Measurements from ENCODE around the gene PPARG.

DNA sequence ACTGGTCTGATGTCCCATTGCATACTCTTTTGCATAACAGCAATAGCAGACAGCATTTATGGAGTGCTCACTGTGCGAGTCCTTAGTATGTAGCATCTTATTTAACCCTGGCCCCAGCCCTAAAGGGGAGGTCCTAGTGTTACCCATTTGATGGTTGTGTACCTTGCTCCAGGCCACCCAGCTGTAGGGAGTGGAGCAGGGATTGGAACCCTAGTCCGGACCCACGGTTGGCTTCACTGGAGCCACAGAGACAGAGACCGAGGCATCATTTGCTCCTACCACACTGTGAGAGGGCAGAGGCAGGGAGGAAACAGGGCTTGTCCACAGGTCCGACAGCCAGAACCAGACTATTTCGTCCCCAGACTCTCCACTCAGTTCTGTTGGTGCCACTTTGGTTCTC lies 179.4 kb downstream of the PPARG start:
- TF ChIP-seq, protein P1, sequence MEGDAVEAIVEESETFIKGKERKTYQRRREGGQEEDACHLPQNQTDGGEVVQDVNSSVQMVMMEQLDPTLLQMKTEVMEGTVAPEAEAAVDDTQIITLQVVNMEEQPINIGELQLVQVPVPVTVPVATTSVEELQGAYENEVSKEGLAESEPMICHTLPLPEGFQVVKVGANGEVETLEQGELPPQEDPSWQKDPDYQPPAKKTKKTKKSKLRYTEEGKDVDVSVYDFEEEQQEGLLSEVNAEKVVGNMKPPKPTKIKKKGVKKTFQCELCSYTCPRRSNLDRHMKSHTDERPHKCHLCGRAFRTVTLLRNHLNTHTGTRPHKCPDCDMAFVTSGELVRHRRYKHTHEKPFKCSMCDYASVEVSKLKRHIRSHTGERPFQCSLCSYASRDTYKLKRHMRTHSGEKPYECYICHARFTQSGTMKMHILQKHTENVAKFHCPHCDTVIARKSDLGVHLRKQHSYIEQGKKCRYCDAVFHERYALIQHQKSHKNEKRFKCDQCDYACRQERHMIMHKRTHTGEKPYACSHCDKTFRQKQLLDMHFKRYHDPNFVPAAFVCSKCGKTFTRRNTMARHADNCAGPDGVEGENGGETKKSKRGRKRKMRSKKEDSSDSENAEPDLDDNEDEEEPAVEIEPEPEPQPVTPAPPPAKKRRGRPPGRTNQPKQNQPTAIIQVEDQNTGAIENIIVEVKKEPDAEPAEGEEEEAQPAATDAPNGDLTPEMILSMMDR (IDR thresholded peaks at IDR 0.05) = no peak
- no peak for TF ChIP-seq POLR2A (IDR thresholded peaks at IDR 0.05)

Measured in Peyer's patch (tissue), 4 donors.